HCT116 (cell line): ENCODE results near the gene ARL5B.

Source experiments
- CEBPB ChIP-seq: IDR thresholded peaks from 2 replicates; pipeline ENCODE4 v1.6.1; 2012; ENCODE audit warnings: low read depth
- EZH2 ChIP-seq: fragments of 200-600 bp; sonication (generic); IDR thresholded peaks from 2 replicates; pipeline ENCODE4 v1.6.1; 2017; ENCODE audit warnings: antibody characterized with exemption, mixed run types
- EZH2phosphoT487 ChIP-seq: fragments of 200-600 bp; IDR thresholded peaks from 2 replicates; pipeline ENCODE4 v1.6.1; 2018; ENCODE audit warnings: antibody characterized with exemption, borderline replicate concordance
- POLR2A ChIP-seq: IDR thresholded peaks from 2 replicates; pipeline ENCODE4 v1.7.0; 2011; ENCODE audit warnings: borderline replicate concordance; ENCODE audit not compliant: insufficient read depth, insufficient read length; ENCODE audit errors: extremely low read depth
- POLR2AphosphoS5 ChIP-seq: IDR thresholded peaks from 2 replicates; pipeline ENCODE4 v1.6.1; 2011; ENCODE audit warnings: mild to moderate bottlenecking, low read depth, low read length, moderate library complexity
- SP1 ChIP-seq: IDR thresholded peaks from 2 replicates; pipeline ENCODE4 v1.6.1; 2012; ENCODE audit warnings: low read depth
- ZBTB33 ChIP-seq: IDR thresholded peaks from 2 replicates; pipeline ENCODE4 v1.6.1; 2011; ENCODE audit warnings: mild to moderate bottlenecking, low read length, moderate library complexity; ENCODE audit not compliant: insufficient replicate concordance; ENCODE audit errors: extremely low read depth
- TF ChIP-seq, protein P1 (sequence below), 3 experiments: fragments of 200-600 bp in 1 of 3; sonication (generic) in 1 of 3; IDR thresholded peaks in 2 of 3; conservative IDR thresholded peaks in 1 of 3; 2 replicates each; pipeline ENCODE4 v1.5.1; 2012 to 2017; ENCODE audit warnings: low read depth in 2 of 3, low read length in 2 of 3, antibody characterized with exemption in 1 of 3, borderline replicate concordance in 1 of 3, control low read depth in 1 of 3, mild to moderate bottlenecking in 1 of 3, mixed read lengths in 1 of 3, mixed run types in 1 of 3, moderate library complexity in 1 of 3; ENCODE audit not compliant: insufficient read depth in 1 of 3

DNA sequence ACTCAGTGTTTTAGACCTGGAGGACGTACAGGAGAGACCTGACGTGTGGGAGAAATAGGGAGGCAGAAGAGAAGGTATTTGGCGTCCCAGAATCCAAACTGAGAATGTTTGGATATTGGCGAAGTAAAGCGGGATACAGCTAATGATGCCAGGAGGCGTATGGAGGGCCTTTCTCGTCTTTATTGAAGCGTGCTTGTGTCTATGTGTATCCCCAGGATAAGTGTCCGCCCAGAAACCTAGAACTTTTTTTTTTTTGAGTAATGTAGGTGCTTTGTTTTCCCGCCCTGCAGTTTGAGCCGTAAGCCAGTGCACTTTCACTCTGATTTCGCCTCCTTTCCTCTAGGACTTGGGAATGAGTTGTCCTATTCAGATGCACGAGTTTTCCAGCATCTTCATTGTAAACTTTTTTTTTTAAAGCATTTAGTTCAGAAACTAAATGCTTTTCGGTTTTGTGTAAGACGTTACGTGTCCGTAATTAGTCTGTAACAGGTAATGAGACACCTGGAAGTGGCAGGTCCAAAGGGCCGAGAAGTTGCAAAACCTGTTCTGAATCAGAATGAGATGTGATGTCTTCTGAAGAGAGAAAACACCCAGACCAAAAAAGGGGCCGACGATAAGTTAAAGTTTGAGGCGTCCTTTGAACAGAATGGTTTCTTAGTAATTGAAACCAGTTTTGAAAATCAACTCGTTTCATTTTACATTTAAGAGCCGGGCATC lies 746 bp downstream of the ARL5B start:
- TF ChIP-seq POLR2A (no peak), CEBPB (peak; percentile 46), EZH2phosphoT487 (no peak), ZBTB33 (no peak), POLR2AphosphoS5 (no peak), EZH2 (no peak), SP1 (no peak)
- TF ChIP-seq, protein P1, sequence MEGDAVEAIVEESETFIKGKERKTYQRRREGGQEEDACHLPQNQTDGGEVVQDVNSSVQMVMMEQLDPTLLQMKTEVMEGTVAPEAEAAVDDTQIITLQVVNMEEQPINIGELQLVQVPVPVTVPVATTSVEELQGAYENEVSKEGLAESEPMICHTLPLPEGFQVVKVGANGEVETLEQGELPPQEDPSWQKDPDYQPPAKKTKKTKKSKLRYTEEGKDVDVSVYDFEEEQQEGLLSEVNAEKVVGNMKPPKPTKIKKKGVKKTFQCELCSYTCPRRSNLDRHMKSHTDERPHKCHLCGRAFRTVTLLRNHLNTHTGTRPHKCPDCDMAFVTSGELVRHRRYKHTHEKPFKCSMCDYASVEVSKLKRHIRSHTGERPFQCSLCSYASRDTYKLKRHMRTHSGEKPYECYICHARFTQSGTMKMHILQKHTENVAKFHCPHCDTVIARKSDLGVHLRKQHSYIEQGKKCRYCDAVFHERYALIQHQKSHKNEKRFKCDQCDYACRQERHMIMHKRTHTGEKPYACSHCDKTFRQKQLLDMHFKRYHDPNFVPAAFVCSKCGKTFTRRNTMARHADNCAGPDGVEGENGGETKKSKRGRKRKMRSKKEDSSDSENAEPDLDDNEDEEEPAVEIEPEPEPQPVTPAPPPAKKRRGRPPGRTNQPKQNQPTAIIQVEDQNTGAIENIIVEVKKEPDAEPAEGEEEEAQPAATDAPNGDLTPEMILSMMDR (IDR thresholded peaks at IDR 0.05 in 2 of 3, conservative IDR thresholded peaks at IDR 0.05 in 1 of 3; ENCODE audit: borderline replicate concordance in 1 of 3, insufficient read depth in 1 of 3, low read depth in 2 of 3, low read length in 2 of 3): no peak
